ENCODE measurements around the gene RHAG. TPM values are rescaled to one million over a fixed set of nuclear protein-coding genes. Genes with fewer than 3 reads are reported as not detected.

The RHAG gene
- total and polyA plus RNA-seq, 10 donors, result 0.35 to 14.7 (median 2.6) TPM; not detected in 3

GRCh38 chr6:49662892-49663261, 26.2 kb upstream of the RHAG start:
- H3K27me3 ChIP-seq (replicated peaks in 1 of 7), result no peaks in the 10 kb centered on the region
- H3K27ac ChIP-seq, result no peak overlapping the region
- no peak for DNase-seq
- H3K36me3 ChIP-seq, result no peaks in the 10 kb centered on the region
- H3K4me3 ChIP-seq, result no peak overlapping the region
- no peaks in the 10 kb centered on the region for H3K4me1 ChIP-seq
- H3K9me3 ChIP-seq, result no peaks in the 10 kb centered on the region
- intact Hi-C loops (cut with DNase I; ENCODE audit: low total_unique reads), result no loop called here
- TF ChIP-seq POLR2AphosphoS5 (IDR thresholded peaks at IDR 0.05) (no peak), POLR2A (IDR thresholded peaks at IDR 0.05) (no peak), CTCF (IDR thresholded peaks at IDR 0.05 in 8 of 11, conservative IDR thresholded peaks at IDR 0.05 in 3 of 11) (no peak)
- 28 to 64% (median 50%) methylated on average over 1 of the region's 1 CpG for WGBS, 5 donors

GRCh38 chr6:49662231-49662891, 25.7 kb upstream of the RHAG start:
- H3K4me1 ChIP-seq, result no peaks in the 10 kb centered on the region
- H3K9me3 ChIP-seq, result no peaks in the 10 kb centered on the region
- H3K4me3 ChIP-seq, result no peak overlapping the region
- no peak for DNase-seq
- no peak overlapping the region for H3K27ac ChIP-seq
- intact Hi-C loops (cut with DNase I; ENCODE audit: low total_unique reads), result no loop called here
- H3K36me3 ChIP-seq, result no peaks in the 10 kb centered on the region
- WGBS, 5 donors, result 75 to 90% (median 86%) methylated on average over 1 of the region's 1 CpG
- no peak for TF ChIP-seq POLR2AphosphoS5 (IDR thresholded peaks at IDR 0.05)
- TF ChIP-seq POLR2A (IDR thresholded peaks at IDR 0.05), result no peak
- H3K27me3 ChIP-seq (replicated peaks in 1 of 7), result no peaks in the 10 kb centered on the region

DNA sequence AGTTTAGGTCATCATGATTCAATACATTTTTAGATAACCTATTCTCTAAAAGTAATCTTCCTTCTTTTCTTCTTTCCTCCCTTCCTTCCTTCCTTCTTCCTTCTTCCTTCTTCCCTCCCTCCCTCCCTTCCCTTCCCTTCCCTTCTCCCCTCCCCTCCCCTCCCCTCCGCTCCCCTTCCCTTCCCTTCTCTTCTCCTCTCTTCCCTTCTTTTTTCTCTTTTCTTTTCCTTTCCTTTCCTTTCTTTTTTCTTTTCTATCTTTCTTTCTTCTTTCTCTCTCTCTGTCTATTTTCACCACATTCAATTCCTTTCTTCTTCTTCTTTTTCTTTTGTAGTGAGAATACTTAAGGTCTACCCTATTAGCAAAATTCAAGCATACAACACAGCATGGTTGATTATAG, 17.3 kb upstream of the RHAG start:
- no peak for TF ChIP-seq POLR2A (IDR thresholded peaks at IDR 0.05)
- no peak for TF ChIP-seq CTCF (IDR thresholded peaks at IDR 0.05 in 8 of 11, conservative IDR thresholded peaks at IDR 0.05 in 3 of 11)
- no peak for TF ChIP-seq POLR2AphosphoS5 (IDR thresholded peaks at IDR 0.05)
- Histone ChIP-seq H3K9me3 (no peaks in the 10 kb centered on the region), H3K4me3 (no peak overlapping the region), H3K27me3 (replicated peaks in 1 of 7) (no peaks in the 10 kb centered on the region), H3K27ac (no peak overlapping the region), H3K4me1 (no peaks in the 10 kb centered on the region), H3K36me3 (no peaks in the 10 kb centered on the region)
- intact Hi-C loops (cut with DNase I; ENCODE audit: low total_unique reads), result no loop called here
- 85 to 94% (median 94%) methylated on average over 1 of the region's 1 CpG for WGBS, 5 donors
- no peak for DNase-seq

DNA sequence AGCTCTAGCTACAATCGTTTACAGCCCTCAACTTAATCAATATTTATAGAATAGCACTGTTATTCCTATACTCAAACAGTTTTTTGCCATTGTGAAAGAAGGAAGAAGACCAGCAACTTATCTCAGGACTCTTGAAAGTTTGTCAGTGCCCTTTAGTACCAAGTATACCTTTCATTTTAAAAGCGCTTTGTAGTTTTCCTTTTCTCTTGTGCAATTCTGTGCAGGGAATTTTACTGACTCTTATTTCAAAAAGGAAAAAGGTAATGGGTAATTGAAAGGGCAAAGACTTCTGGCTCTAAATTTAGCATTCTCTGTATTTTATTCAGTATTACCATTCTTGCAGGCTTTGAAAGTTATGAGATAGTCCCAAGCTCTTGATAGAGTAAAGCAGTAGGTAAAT, 16.8 kb upstream of the RHAG start:
- Histone ChIP-seq H3K36me3 (no peaks in the 10 kb centered on the region), H3K27ac (no peak overlapping the region), H3K27me3 (replicated peaks in 1 of 7) (no peaks in the 10 kb centered on the region), H3K9me3 (no peaks in the 10 kb centered on the region), H3K4me3 (no peak overlapping the region), H3K4me1 (no peaks in the 10 kb centered on the region)
- no peak for DNase-seq
- intact Hi-C loops (cut with DNase I; ENCODE audit: low total_unique reads), result no loop called here
- WGBS, 5 donors, result 70 to 82% (median 78%) methylated on average over 2 of the region's 2 CpGs
- TF ChIP-seq CTCF (IDR thresholded peaks at IDR 0.05 in 8 of 11, conservative IDR thresholded peaks at IDR 0.05 in 3 of 11), result no peak
- TF ChIP-seq POLR2A (IDR thresholded peaks at IDR 0.05), result no peak
- TF ChIP-seq POLR2AphosphoS5 (IDR thresholded peaks at IDR 0.05), result no peak

Measured in spleen (tissue), 11 donors.